ENCODE results near the gene CAMK2N1. TPM values are rescaled to one million over a fixed set of nuclear protein-coding genes. Genes with fewer than 3 reads are reported as not detected.

CAMK2N1 gene
- total RNA-seq, 1 experiment from 2014 or later = 55.0 TPM

DNA sequence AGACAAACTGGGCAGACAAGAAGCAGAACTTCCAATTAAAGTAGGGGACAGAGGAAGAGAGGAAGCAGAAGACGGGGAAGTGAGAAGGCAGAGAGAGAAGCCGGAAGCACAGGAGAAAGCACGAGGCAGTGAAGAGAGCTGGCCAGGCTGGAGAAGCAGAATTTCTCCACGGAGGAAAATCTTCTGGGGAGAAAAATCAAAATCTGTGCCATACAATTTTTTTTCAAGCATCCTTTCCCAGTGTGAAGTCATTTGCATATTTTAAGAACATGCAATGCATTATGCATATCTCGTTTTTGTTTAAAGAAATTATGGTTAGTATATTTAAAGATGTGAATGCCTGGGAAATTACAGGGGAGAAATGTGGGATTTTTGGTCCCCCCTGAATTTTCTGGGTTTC lies 7.3 kb upstream of the CAMK2N1 start:
- H3K4me1 ChIP-seq = no peaks in the 10 kb centered on the region
- no TSS peak for BruUV-seq (replicated peaks)
- POLR2A ChIA-PET = no interaction called here

DNA sequence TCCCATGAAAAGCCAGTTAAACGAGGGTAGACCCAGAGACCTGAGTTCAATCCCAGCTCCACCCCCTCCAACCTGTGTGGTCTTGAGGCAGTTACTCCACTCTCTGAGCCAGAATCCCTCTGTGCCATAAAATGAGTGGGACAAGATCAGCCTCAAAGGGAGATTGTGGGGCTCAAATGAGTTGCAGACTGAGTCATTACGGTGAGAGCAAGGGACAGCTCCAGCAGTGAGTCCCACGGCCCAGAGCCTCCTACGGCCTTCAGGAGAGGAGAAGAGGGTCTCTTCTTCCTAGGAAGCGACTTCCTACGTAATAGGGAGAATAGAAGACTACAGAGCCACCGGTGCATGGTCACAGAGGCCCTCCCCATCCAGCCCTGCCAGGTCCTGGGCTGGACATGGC lies 6.7 kb upstream of the CAMK2N1 start:
- ChIA-PET POLR2A (no interaction called here), CTCF (interaction anchor here (1.2 to 1.9 kb wide), 3 partner anchors 116 to 280 kb away, joined by 3 to 4 read pairs (median 3); no protein-coding TSS in a partner anchor)
- no peak for DNase-seq
- Mint-ChIP-seq H3K9me3 (ENCODE audit: unreplicated experiment) (no peaks in the 10 kb centered on the region), H3K4me3 (ENCODE audit: unreplicated experiment) (no peak overlapping the region), H3K4me1 (ENCODE audit: low read depth, unreplicated experiment) (peaks cover 6% of the 10 kb centered on the region), H3K36me3 (ENCODE audit: insufficient read depth, unreplicated experiment) (no peaks in the 10 kb centered on the region), H3K27ac (ENCODE audit: unreplicated experiment) (no peak overlapping the region), H3K27me3 (ENCODE audit: insufficient read depth, unreplicated experiment) (no peaks in the 10 kb centered on the region)
- intact Hi-C loops (cut with micrococcal nuclease; ENCODE audit: unreplicated experiment) = loop anchor here (1.0 kb wide), 3 partner anchors 23 to 131 kb away; no protein-coding TSS in a partner anchor
- BruUV-seq (replicated peaks) = no TSS peak
- H3K4me3 ChIP-seq (ENCODE audit: low read depth, low read length) = no peak overlapping the region
- no peaks in the 10 kb centered on the region for H3K27me3 ChIP-seq (replicated peaks; ENCODE audit: control insufficient read depth, insufficient read depth, low read length)
- H3K9me3 ChIP-seq = no peaks in the 10 kb centered on the region
- TF ChIP-seq, protein P1, sequence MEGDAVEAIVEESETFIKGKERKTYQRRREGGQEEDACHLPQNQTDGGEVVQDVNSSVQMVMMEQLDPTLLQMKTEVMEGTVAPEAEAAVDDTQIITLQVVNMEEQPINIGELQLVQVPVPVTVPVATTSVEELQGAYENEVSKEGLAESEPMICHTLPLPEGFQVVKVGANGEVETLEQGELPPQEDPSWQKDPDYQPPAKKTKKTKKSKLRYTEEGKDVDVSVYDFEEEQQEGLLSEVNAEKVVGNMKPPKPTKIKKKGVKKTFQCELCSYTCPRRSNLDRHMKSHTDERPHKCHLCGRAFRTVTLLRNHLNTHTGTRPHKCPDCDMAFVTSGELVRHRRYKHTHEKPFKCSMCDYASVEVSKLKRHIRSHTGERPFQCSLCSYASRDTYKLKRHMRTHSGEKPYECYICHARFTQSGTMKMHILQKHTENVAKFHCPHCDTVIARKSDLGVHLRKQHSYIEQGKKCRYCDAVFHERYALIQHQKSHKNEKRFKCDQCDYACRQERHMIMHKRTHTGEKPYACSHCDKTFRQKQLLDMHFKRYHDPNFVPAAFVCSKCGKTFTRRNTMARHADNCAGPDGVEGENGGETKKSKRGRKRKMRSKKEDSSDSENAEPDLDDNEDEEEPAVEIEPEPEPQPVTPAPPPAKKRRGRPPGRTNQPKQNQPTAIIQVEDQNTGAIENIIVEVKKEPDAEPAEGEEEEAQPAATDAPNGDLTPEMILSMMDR (IDR thresholded peaks at IDR 0.05; ENCODE audit: insufficient read depth in 1 of 2, low read depth in 1 of 2, low read length in 1 of 2, severe bottlenecking in 1 of 2, unreplicated experiment in 1 of 2) = no peak
- H3K4me1 ChIP-seq = no peaks in the 10 kb centered on the region
- H3K36me3 ChIP-seq (ENCODE audit: control insufficient read depth, insufficient read depth, low read length) = no peaks in the 10 kb centered on the region

More for the DNA sequence above, 7.3 kb upstream of the CAMK2N1 start:
- Histone ChIP-seq H3K27me3 (replicated peaks; ENCODE audit: control insufficient read depth, insufficient read depth, low read length) (no peaks in the 10 kb centered on the region), H3K9me3 (no peaks in the 10 kb centered on the region), H3K4me3 (ENCODE audit: low read depth, low read length) (no peak overlapping the region), H3K36me3 (ENCODE audit: control insufficient read depth, insufficient read depth, low read length) (no peaks in the 10 kb centered on the region)
- no peak for DNase-seq
- Mint-ChIP-seq H3K27me3 (ENCODE audit: insufficient read depth, unreplicated experiment) (no peaks in the 10 kb centered on the region), H3K9me3 (ENCODE audit: unreplicated experiment) (no peaks in the 10 kb centered on the region), H3K27ac (ENCODE audit: unreplicated experiment) (no peak overlapping the region), H3K36me3 (ENCODE audit: insufficient read depth, unreplicated experiment) (no peaks in the 10 kb centered on the region), H3K4me1 (ENCODE audit: low read depth, unreplicated experiment) (peaks cover 6% of the 10 kb centered on the region), H3K4me3 (ENCODE audit: unreplicated experiment) (no peak overlapping the region)
- intact Hi-C loops (cut with micrococcal nuclease; ENCODE audit: unreplicated experiment) = loop anchor here (1.0 kb wide), 3 partner anchors 24 to 132 kb away; no protein-coding TSS in a partner anchor
- CTCF ChIA-PET = interaction anchor here (0.7 to 1.9 kb wide), 3 partner anchors 9 to 280 kb away, joined by 3 to 4 read pairs (median 3); no protein-coding TSS in a partner anchor
- TF ChIP-seq, protein P1 (IDR thresholded peaks at IDR 0.05; ENCODE audit: insufficient read depth in 1 of 2, low read depth in 1 of 2, low read length in 1 of 2, severe bottlenecking in 1 of 2, unreplicated experiment in 1 of 2) = no peak

DNA sequence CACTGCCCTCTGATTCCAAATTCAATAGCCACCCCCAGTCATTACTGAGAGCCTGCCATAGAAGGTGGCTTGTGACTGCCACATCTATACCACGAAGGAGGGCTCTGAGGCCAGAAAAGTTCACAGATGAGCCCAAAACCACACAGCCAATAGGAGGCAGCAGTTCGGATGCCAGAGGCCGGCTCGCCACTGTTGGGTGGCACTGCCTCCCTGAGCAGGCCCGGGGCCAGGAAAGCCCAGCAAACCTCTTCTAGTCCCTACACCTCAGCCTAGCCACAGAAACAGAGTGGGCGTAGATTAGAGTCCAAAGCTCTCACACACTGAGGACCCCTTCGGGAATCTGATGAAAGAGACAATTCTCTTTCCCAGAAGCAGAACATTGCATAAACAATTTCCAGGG lies 5.9 kb upstream of the CAMK2N1 start:
- Mint-ChIP-seq H3K4me3 (ENCODE audit: unreplicated experiment) (no peak overlapping the region), H3K36me3 (ENCODE audit: insufficient read depth, unreplicated experiment) (no peaks in the 10 kb centered on the region), H3K4me1 (ENCODE audit: low read depth, unreplicated experiment) (peaks cover 12% of the 10 kb centered on the region), H3K9me3 (ENCODE audit: unreplicated experiment) (no peaks in the 10 kb centered on the region), H3K27ac (ENCODE audit: unreplicated experiment) (no peak overlapping the region), H3K27me3 (ENCODE audit: insufficient read depth, unreplicated experiment) (no peaks in the 10 kb centered on the region)
- TF ChIP-seq, protein P1 (IDR thresholded peaks at IDR 0.05; ENCODE audit: insufficient read depth in 1 of 2, low read depth in 1 of 2, low read length in 1 of 2, severe bottlenecking in 1 of 2, unreplicated experiment in 1 of 2) = no peak
- Histone ChIP-seq H3K36me3 (ENCODE audit: control insufficient read depth, insufficient read depth, low read length) (no peaks in the 10 kb centered on the region), H3K4me1 (no peaks in the 10 kb centered on the region), H3K4me3 (ENCODE audit: low read depth, low read length) (no peak overlapping the region), H3K9me3 (no peaks in the 10 kb centered on the region), H3K27me3 (replicated peaks; ENCODE audit: control insufficient read depth, insufficient read depth, low read length) (no peaks in the 10 kb centered on the region)
- no TSS peak for BruUV-seq (replicated peaks)
- ChIA-PET POLR2A (no interaction called here), CTCF (interaction anchor here (1.2 to 1.3 kb wide), 2 partner anchors 115 to 130 kb away, joined by 3 to 4 read pairs; no protein-coding TSS in a partner anchor)
- DNase-seq = no peak
- intact Hi-C loops (cut with micrococcal nuclease; ENCODE audit: unreplicated experiment) = no loop called here
